NCI-H1092 (cell line): ENCODE data around the gene MAST4.

Experiments used
- DNase-seq: peaks from one replicate; lab custom pipeline; 2025; lab: John Stamatoyannopoulos, UW

The MAST4 gene

DNA sequence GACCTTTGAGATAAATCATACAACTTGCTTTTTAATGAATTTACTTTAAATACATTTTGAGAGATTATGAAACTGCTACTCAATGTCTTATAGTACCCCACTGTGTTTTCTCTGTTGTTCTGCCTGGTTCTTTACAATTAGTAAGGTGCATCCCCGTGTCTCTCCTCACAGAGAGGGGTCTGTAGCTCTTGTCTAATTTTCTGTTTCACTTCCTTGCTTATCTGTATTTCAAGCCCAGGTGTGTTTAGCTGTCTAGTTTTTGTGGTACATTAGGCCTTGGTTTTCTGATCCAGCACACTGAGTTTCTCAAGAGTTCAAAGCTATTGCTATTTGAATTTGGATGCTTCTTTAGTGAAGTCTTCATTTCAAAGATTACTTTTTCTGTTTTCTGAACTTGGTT lies 105.1 kb downstream of the MAST4 start:
- DNase-seq: no peak

DNA sequence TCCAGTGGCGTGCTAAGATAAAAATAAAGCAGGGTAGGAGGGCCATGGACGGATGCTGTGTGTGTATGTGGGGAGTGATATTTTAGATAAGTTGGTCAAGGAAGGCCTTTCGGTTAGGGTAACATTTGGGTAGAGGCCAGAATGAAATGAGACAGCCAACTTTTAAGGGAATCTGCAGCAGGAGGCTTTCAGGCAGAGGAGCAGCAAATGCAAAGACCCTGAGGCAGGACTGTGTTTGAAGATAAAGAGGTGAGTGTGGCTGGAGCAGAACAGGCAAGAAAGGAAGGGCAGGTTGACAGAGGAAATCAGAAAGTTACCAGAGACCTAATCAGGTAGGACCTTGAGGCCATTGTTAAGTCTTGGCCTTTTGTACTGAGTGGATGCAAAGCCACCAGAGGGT lies 106.2 kb downstream of the MAST4 start:
- no peak for DNase-seq

GRCh38 chr5:66704790-66705425 lies 108.7 kb downstream of the MAST4 start:
- DNase-seq: no peak

DNA sequence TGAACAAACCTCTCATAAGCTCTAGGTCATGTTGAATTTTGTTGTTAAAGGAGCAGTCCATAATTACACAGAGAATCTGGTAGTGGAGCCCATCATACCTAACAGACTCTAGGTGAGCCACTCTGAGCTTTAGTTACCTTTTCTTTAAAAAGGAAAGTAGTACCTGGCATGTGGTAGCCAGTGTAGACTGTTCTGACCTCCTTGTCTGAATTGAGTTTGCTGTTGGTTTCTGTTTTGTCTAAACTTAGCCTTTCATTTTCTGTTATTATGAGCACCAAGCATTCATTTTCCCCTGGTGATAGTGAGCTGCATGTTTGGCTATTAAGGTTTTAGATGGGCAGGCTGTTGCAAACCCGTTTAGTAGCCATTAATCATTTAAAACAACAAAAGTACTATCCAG lies 112.2 kb downstream of the MAST4 start:
- no peak for DNase-seq

- DNase-seq: no peak
These were observed 114.4 kb downstream of the MAST4 start for GRCh38 chr5:66710557-66711088.

DNA sequence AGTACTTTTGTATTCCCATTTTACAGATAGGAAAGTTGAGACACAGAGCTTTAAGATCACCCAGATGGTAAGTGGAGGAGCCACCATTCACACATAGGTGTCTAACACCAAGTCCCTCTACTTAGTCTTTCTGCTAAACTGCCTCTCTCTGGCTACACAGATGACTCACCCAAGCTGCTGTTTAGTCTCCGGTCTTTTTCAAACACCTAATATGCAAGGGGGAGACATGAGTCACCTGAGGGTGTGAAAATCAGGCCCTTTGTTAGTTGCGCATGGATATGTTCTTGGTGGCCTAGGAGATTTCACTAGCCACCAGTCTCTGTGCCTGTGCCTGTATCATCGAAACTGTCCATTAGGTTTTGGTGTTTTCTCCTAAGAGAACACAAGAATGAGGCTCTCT lies 117.8 kb downstream of the MAST4 start:
- DNase-seq: no peak

- no peak for DNase-seq
These were observed 121.5 kb downstream of the MAST4 start for GRCh38 chr5:66717455-66718373.

DNA sequence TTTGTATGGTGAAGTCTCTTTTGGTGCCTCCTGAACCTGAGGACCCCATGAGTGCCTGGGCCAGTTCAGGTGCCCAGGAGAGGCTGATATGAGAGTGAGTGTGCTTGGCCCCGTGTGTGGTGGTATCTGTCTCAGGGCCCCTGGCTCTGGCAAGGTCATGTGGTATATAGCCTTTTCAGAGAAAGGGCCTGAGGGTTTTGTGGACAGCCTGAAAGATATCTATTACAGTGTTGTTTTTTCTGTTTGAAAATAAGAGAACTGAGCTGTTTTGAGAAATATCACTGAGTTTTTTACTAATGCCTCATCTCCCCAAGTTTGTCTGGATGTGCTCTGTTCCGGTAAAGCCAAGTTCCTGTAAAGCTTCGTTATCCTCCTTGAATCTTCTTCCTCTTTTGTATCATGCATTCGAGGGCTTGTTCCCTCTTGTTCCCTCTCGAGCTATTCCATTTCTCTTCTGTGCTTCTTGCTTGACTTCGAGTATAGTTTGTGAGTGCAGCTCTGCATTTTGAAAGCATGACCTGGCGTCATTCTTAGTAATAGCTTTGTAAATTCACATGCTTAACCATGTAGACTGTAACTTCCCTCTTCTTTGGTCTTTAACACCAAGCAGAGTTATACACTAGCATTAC lies 122.3 kb downstream of the MAST4 start:
- DNase-seq: no peak

DNA sequence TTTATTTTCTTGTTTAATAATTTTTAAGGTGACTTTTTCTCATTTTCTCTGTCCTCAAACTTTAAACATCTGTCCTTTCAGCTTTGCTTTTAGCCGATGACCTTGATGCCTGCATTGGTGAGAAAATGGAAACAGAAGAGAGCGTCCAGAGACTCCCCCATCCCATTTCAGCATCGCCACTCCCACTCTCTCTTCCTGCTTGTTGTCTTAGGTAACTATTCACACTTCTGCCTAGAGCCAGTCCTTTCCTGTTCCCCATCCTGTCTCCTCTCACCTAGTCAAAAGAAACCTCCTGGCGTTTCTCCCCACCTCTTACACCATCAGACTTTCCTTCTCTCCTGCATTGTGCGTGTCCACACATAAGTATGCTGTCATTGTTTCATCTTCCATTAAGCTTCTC lies 124.6 kb downstream of the MAST4 start:
- no peak for DNase-seq

DNA sequence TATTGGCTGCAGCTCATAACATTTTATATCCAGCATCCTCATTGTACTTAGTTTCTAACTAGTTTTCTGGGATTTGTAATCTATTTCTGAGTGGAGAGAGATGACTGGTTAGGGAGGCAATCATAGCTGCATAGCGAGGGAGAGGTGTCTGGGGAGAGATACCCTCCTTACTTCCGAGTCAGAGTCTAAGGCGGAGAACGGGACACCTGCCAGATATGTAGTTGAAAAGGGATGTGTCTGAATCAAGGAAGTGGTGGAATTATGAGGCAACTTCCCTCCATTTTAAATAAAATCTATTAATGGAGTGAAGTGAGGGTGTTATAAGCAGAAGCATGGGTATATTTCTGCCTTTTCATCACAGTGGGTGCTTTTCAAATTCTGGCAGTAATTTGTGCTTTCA lies 126.5 kb downstream of the MAST4 start:
- DNase-seq: no peak

GRCh38 chr5:66724349-66725139 lies 128.4 kb downstream of the MAST4 start:
- DNase-seq: no peak

DNA sequence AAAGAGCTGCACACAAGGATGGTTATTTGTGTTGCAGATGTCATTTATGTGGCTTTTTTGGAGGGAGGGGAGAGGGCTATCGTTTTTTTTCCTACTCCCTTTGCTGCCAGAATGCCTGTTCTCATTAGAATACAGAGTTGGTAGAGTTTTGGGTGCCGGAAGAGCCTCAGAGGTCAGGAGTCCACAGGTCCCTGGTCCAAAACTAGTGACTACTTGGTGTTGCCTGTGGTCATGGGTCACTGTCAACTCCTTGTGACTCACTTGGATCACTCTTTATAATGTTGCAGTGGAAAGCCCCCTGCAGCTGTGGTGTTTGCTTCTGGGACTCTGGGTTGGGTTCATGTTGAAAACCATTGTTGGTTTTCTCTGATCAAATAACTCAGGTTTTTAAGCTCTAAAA lies 131.4 kb downstream of the MAST4 start:
- DNase-seq: no peak

- DNase-seq: no peak
These were observed 131.9 kb downstream of the MAST4 start for GRCh38 chr5:66728049-66728448.

- no peak for DNase-seq
These were observed 140.9 kb downstream of the MAST4 start for GRCh38 chr5:66737096-66737495.

- DNase-seq: no peak
These were observed 141.9 kb downstream of the MAST4 start for GRCh38 chr5:66738136-66738535.

DNA sequence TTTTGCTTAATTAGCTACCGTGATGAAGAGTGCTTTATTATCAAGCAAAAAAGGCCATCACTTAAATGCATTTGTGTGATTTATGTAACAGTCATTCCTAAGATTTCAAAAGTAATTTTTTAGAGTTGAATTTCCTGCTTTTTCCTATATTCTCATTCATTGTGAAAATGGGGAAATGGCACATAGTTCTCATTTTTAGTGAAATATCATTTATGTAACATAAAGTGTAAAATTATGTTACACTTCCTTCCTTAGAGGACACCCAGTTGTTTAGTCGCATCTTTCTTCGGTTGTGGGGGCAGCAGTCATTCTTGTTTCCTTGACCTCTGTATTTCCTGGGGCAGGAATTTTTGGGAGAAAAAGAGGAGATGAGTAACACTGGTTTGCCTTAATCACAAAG lies 142.8 kb downstream of the MAST4 start:
- DNase-seq: no peak

DNA sequence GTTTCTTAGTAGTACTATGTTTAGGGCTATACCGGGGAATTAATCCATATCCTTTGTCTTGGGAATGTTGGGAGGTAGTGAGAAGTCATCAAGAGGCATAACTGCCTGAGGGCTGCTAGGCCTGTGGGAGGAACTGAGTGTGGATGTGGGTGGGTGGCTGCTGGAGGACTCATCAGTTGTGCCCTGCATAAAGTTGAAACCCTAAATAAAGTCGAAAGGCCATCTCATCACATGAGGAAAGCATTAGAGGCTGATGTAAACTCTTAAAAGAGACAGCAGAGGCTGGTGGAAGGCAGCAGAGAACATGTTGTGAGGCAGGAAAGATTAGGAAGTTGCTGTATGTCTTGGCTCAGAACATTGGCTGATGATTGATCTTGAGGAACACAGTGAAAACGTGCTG lies 143.8 kb downstream of the MAST4 start:
- no peak for DNase-seq

DNA sequence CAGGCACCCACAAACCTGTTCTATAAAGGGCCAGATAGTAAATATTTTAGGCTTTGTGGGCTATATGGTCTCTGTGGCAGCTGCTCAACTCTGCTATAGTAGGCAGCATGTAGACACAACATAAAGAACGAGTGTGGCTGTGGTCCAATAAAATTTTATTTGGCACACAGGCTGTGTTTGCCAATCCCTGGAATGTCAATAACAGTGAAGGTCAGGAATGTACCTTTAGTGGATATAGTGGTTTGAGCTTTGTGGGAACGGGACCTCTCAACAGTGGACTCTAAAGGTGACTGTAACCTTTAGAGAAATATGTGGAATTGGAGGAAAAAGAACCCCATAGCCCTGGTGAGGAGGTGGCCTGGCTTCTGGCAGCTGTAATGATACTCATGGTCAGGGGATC lies 145.2 kb downstream of the MAST4 start:
- DNase-seq: no peak

DNA sequence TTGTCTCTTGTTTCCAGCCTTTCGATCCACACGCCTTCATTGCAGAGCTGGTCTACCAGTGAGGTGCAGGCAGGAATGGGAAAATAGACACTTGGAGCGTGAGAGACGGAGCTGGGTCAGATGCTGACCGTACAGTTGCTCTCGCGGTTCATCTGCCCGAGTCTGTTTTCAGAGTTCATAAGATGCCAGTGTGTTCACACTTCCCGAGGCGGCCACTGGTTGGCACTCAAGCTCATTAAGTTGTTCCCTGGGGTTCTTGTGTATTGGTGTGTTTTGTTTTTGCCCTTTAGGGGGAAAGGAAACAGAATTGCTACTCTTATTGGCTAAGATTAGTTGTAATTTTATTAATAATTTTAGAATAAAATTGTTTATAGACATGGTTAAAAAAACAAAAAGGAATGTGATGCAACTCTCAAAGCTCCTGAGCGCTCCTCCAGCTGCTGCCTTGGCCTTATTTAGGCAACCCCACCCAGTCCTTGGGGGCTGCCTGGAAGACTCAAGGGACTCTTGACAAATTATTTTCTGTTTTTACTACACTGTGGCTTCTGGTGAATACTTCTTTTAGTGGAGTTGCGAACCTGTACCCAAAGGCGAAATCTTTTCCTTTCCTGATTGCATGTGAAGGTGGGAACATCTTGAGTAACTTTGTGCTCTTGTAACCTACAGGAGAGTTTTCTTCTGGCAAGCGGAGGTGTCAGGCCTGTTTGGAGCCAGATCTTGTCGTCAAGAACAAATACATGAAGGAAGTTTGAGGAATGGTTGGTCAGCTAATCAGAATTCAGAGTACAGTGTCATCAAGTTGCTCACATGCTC lies 146.1 kb downstream of the MAST4 start:
- no peak for DNase-seq

DNA sequence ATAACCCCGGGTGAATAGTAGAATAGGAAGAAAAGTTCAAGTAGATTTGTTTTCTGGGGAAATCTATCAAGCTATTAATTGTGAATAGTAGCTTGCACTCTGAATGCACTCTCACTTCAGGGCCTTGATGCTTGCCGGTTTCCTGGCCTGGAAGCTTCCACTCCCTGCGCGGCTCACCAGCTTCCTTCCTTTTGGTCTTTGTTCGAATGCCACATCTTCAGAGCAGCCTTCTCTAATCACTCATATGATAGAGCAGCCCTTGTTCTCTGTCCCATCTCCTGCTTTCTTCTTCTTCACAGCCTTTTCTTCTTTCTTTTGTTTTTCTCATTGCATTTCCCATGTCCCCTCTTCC lies 146.7 kb downstream of the MAST4 start:
- no peak for DNase-seq

- DNase-seq: no peak
These were observed 147.2 kb downstream of the MAST4 start for GRCh38 chr5:66743344-66743743.
